Common myeloid progenitor, CD34-positive (primary cell): ENCODE results near the gene MKNK1.

Experiments
- CTCF ChIA-PET: fragments of 350-600 bp; sonication (Branson Sonifier 250); formaldehyde crosslinking; loops from one replicate; lab custom pipeline; 2021; ENCODE audit warnings: antibody characterized with exemption; lab: Charles Lee
- POLR2A ChIA-PET: fragments of 350-600 bp; sonication (Branson Sonifier 250); formaldehyde crosslinking; loops from one replicate; lab custom pipeline; 2021; ENCODE audit warnings: antibody characterized with exemption; lab: Charles Lee
- DNase-seq, 3 donors: peaks; one replicate each; pipeline versions ENCODE4 v3.0.0 to v3.0.0-alpha.2; 2013
- H3K27ac ChIP-seq, 2 experiments: 1 replicate in 1 of 2; 2 replicates in 1 of 2; pipeline ENCODE4 v1.7.0; 2013; ENCODE audit warnings: inconsistent platforms in 2 of 2, low read length in 2 of 2, mild to moderate bottlenecking in 2 of 2, low read depth in 1 of 2, moderate library complexity in 1 of 2; ENCODE audit not compliant: severe bottlenecking in 2 of 2, insufficient read depth in 1 of 2, poor library complexity in 1 of 2
- H3K27me3 ChIP-seq, 5 experiments: replicated peaks in 2 of 5; 1 replicate in 3 of 5; 2 replicates in 2 of 5; pipeline versions ENCODE4 v1.6.1 to v1.7.0; 2013; ENCODE audit warnings: low read length in 4 of 5, mild to moderate bottlenecking in 2 of 5, moderate library complexity in 2 of 5, inconsistent platforms in 1 of 5; ENCODE audit not compliant: insufficient read depth in 5 of 5, control insufficient read depth in 4 of 5
- H3K36me3 ChIP-seq, 4 experiments: 1 replicate in 2 of 4; 2 replicates in 2 of 4; pipeline versions ENCODE4 v1.6.1 to v1.7.0; 2013; ENCODE audit warnings: low read length in 3 of 4, control low read depth in 1 of 4, mild to moderate bottlenecking in 1 of 4; ENCODE audit not compliant: control insufficient read depth in 4 of 4, insufficient read depth in 4 of 4
- H3K4me1 ChIP-seq, 4 experiments: 1 replicate in 3 of 4; 2 replicates in 1 of 4; pipeline versions ENCODE4 v1.6.1 to v1.7.1; 2013; ENCODE audit warnings: low read length in 3 of 4, mild to moderate bottlenecking in 3 of 4, control low read depth in 1 of 4, inconsistent platforms in 1 of 4, moderate library complexity in 1 of 4; ENCODE audit not compliant: control insufficient read depth in 4 of 4, insufficient read depth in 4 of 4; ENCODE audit errors: control extremely low read depth in 1 of 4
- H3K4me3 ChIP-seq, 7 experiments: 1 replicate in 4 of 7; 2 replicates in 3 of 7; pipeline versions ENCODE4 v1.5.1 to v1.7.0; 2013; ENCODE audit warnings: mild to moderate bottlenecking in 7 of 7, low read length in 6 of 7, moderate library complexity in 6 of 7, inconsistent platforms in 2 of 7, low read depth in 2 of 7, control low read depth in 1 of 7; ENCODE audit not compliant: insufficient read depth in 4 of 7, control insufficient read depth in 1 of 7; ENCODE audit errors: extremely low read depth in 1 of 7
- H3K9me3 ChIP-seq, 5 experiments: 1 replicate in 4 of 5; 2 replicates in 1 of 5; pipeline versions ENCODE4 v1.6.1 to v1.7.1; 2013; ENCODE audit warnings: low read length in 4 of 5, mild to moderate bottlenecking in 2 of 5, inconsistent platforms in 1 of 5, low read depth in 1 of 5, moderate library complexity in 1 of 5; ENCODE audit not compliant: control insufficient read depth in 4 of 5, insufficient read depth in 2 of 5; ENCODE audit errors: control extremely low read depth in 1 of 5
- WGBS: methylation state at CpG from one replicate; pipeline ENCODE4 v1.1.5; 2013; ENCODE audit not compliant: insufficient coverage; 5-methylcytosine and 5-hydroxymethylcytosine counted together

Gene MKNK1

DNA sequence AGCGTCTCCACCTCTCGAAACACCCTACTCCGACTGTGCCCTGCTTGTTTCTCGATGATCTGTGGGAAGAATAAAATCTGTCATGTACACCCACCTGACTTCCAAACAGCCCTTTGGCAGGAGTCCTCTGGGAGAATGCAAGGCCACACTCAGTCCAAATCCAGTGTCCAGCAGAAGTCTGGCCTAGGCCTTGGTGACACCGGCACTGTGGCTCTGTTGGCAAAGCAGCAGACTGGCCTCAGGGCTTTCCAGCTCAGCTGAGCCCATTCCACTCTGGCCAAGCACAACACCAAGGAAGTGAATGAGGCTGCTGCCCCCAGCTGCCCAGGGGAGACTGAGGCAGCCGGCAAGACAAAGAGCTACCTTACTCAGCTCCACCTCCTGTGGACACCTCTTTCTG lies 27.5 kb downstream of the MKNK1 start:
- ChIA-PET CTCF (interaction anchor here (1.0 to 1.5 kb wide), 2 partner anchors 29 to 131 kb away, joined by 3 read pairs; no protein-coding TSS in a partner anchor), POLR2A (no interaction called here)
- Histone ChIP-seq H3K4me1 (peaks cover 2 to 24% (median 13%) of the 10 kb centered on the region in 4 experiments), H3K27ac (no peak overlapping the region), H3K27me3 (no peaks in the 10 kb centered on the region), H3K9me3 (no peaks in the 10 kb centered on the region), H3K36me3 (peaks cover 3 to 56% (median 18%) of the 10 kb centered on the region in 4 experiments), H3K4me3 (no peak overlapping the region)
- 86% methylated on average over 5 of the region's 6 CpGs for whole genome bisulfite sequencing
- DNase-seq, result no peak

DNA sequence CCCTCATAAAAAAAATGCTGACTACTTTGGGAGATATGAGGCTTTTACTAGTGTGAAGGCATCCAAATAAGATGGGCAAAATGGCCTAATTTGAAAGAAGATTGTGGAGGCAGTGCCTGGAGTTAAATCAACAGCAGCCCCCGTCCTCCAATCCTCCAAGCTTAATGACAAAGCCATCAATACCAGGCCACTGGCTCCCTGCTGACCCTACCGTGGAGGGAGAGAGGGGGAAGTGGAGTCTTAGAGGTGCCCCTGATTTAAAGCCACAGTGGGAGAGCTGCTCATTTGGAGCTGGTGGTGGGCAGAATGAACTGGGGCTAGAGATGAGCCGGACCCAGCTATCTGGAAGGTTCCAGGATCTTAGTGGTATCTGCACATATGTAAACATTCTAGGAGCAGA lies 28.3 kb downstream of the MKNK1 start:
- H3K9me3 ChIP-seq, result no peaks in the 10 kb centered on the region
- ChIA-PET CTCF (interaction anchor here (1.5 kb wide), 1 partner anchor 130 kb away, joined by 3 read pairs; no protein-coding TSS in a partner anchor), POLR2A (no interaction called here)
- H3K4me3 ChIP-seq, result no peak overlapping the region
- no peak for DNase-seq
- H3K4me1 ChIP-seq, result peaks cover 0 to 16% (median 6%) of the 10 kb centered on the region in 4 experiments
- 100% methylated on average over 1 of the region's 3 CpGs for WGBS
- H3K27ac ChIP-seq, result no peak overlapping the region
- H3K36me3 ChIP-seq, result peaks cover 3 to 57% (median 18%) of the 10 kb centered on the region in 4 experiments
- no peaks in the 10 kb centered on the region for H3K27me3 ChIP-seq

GRCh38 chr1:46575300-46575699 lies 28.8 kb downstream of the MKNK1 start:
- Histone ChIP-seq H3K27ac (no peak overlapping the region), H3K36me3 (peaks cover 3 to 62% (median 19%) of the 10 kb centered on the region in 4 experiments), H3K9me3 (no peaks in the 10 kb centered on the region), H3K4me3 (no peak overlapping the region), H3K4me1 (peaks cover 0 to 11% (median 2%) of the 10 kb centered on the region in 4 experiments), H3K27me3 (no peaks in the 10 kb centered on the region)
- ChIA-PET POLR2A (interaction anchor here (0.7 kb wide), 1 partner anchor 12 kb away, joined by 3 read pairs; no protein-coding TSS in a partner anchor), CTCF (interaction anchor here (1.5 kb wide), 1 partner anchor 130 kb away, joined by 3 read pairs; no protein-coding TSS in a partner anchor)
- 100% methylated on average over 4 of the region's 12 CpGs for WGBS
- DNase-seq, result no peak

DNA sequence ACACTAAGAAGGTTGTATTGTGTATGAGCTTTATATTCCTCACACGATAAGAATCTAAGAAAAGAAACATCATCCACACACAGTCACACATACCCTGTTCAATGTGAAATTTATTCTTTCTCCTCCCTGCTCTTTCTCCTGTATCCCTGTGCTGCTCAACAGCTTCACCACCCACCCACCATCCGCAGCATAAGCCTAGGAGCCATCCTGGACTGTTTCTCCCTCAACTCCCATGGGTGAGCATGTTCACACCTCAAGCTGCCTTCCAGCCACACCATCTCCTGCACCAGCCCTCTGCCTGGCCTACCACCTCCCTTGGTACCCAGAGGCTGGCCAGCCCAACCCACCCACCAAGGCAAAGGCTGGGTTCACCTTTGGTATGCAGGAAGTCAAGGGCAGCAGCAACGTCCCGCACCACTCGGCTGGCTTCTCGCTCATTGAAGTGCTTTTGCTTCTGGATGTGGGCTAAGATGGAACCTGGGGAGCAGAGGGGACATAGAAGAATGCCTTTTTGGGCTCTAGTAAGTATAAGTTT lies 32.3 kb downstream of the MKNK1 start:
- Histone ChIP-seq H3K4me3 (no peak overlapping the region), H3K27me3 (no peaks in the 10 kb centered on the region), H3K27ac (no peak overlapping the region), H3K9me3 (no peaks in the 10 kb centered on the region), H3K36me3 (peaks cover 5 to 58% (median 15%) of the 10 kb centered on the region in 4 experiments), H3K4me1 (no peaks in the 10 kb centered on the region)
- CTCF ChIA-PET, result interaction anchor here (1.6 kb wide), 1 partner anchor 9 kb away, joined by 6 read pairs; no protein-coding TSS in a partner anchor
- 100% methylated on average over 5 of the region's 6 CpGs for WGBS
- no peak for DNase-seq
- POLR2A ChIA-PET, result no interaction called here

DNA sequence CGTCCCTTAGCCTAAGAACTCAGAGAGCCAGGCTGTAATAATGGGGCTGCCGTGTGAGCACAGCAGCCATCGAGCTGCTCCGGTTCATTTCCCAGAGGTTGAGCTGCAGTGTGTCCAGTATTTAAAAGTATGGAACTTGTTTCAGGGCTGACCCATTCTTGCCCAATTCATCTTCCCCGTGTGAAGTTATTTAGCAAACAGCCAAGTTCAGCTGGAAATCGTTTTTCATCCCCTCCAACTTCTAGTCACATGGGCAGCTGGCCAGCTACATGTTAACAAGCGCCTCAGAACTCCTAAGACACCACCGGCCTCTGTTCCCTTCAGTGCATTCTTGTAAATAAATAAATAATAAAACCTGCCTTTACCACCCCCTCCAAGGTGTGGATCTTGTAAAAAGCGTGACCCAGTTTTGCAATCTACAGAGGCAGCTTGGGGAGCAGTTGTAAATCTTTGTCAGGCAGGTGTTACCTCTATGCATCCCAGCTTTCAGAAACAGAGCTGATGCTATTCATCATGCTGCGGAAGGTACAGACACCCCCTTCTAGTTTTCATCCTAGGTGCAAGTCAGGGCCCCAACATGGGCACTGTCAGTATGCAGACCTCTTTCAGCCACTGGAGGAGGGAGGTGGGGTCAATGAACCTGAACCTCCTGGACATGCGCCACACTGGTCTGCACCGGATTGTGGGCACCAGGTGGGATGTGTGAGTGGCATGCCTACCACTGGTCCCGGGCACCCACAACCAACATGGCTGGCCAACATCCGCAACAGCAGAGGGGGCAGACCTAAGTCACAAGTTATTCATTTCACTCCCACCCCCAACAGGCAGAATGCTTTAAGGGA lies 34.0 kb downstream of the MKNK1 start:
- no peak overlapping the region for H3K27ac ChIP-seq
- no peak for DNase-seq
- H3K36me3 ChIP-seq, result peaks cover 3 to 51% (median 21%) of the 10 kb centered on the region in 4 experiments
- no peaks in the 10 kb centered on the region for H3K4me1 ChIP-seq
- H3K27me3 ChIP-seq, result no peaks in the 10 kb centered on the region
- 98% methylated on average over 7 of the region's 14 CpGs for WGBS
- CTCF ChIA-PET, result interaction anchor here (0.8 to 1.4 kb wide), 2 partner anchors 10 to 35 kb away, joined by 3 to 4 read pairs; a partner anchor contains a TSS
- H3K9me3 ChIP-seq, result no peaks in the 10 kb centered on the region
- H3K4me3 ChIP-seq, result no peak overlapping the region
- POLR2A ChIA-PET, result no interaction called here

- no peak for DNase-seq
- ChIA-PET POLR2A (no interaction called here), CTCF (interaction anchor here (1.4 kb wide), 1 partner anchor 9 kb away, joined by 4 read pairs; no protein-coding TSS in a partner anchor)
- Histone ChIP-seq H3K4me1 (no peaks in the 10 kb centered on the region), H3K9me3 (no peaks in the 10 kb centered on the region), H3K27ac (no peak overlapping the region), H3K27me3 (no peaks in the 10 kb centered on the region), H3K36me3 (peaks cover 3 to 51% (median 22%) of the 10 kb centered on the region in 4 experiments), H3K4me3 (no peak overlapping the region)
- 94% methylated on average over 4 of the region's 4 CpGs for WGBS
Measured at GRCh38 chr1:46569116-46569515, 35.0 kb downstream of the MKNK1 start.
